ENCODE results near the gene STRN3. TPM values are rescaled to one million over a fixed set of nuclear protein-coding genes. Genes with fewer than 3 reads are reported as not detected.
"Not testable (repeated sequence)": the region's sequence is repeated elsewhere in the genome, so short reads cannot be mapped to it uniquely, and the experiment has no call there.

Gene STRN3
- 71.0 and 80.9 TPM in 2 replicates for total RNA-seq (2014; rRNA removed; shearing (Covaris generic))

GRCh38 chr14:31026077-31026449 is at the start of gene STRN3:
STRN3 (minus strand) TSS chr14:31026379; CDS start chr14:31026185, 194 bp downstream.
- peaks cover 10% of the 10 kb centered on the region; the same call in 1 of the 2 replicates for H3K36me3 ChIP-seq
- no peaks in the 10 kb centered on the region for H3K9me3 ChIP-seq (replicated peaks)
- peak within 1 kb of the TSS; percentile 97 for H3K27ac ChIP-seq
- H3K27me3 ChIP-seq = no peaks in the 10 kb centered on the region
- peak within 1 kb of the TSS; percentile 98 for H3K4me3 ChIP-seq
- no peaks in the 10 kb centered on the region; the same call in 1 of the 2 replicates for H3K4me1 ChIP-seq
- no peak for DNase-seq

GRCh38 chr14:31075144-31075543 is 49.0 kb upstream of the STRN3 start:
- Histone ChIP-seq H3K9me3 (replicated peaks) (no peaks in the 10 kb centered on the region), H3K4me3 (no peak overlapping the region), H3K27me3 (no peaks in the 10 kb centered on the region), H3K36me3 (peaks cover 5% of the 10 kb centered on the region; the same call in 1 of the 2 replicates), H3K27ac (no peak overlapping the region), H3K4me1 (no peaks in the 10 kb centered on the region; the same call in 1 of the 2 replicates)
- no peak for DNase-seq

GRCh38 chr14:31071151-31071550 is 45.0 kb upstream of the STRN3 start:
- H3K36me3 ChIP-seq = peaks cover 5% of the 10 kb centered on the region; the same call in 1 of the 2 replicates
- no peak overlapping the region for H3K4me3 ChIP-seq
- H3K27ac ChIP-seq = no peak overlapping the region
- no peaks in the 10 kb centered on the region for H3K27me3 ChIP-seq
- no peaks in the 10 kb centered on the region for H3K4me1 ChIP-seq
- H3K9me3 ChIP-seq (replicated peaks) = no peaks in the 10 kb centered on the region
- no peak for DNase-seq

GRCh38 chr14:31070431-31070830 is 44.3 kb upstream of the STRN3 start:
- Histone ChIP-seq H3K36me3 (peaks cover 5% of the 10 kb centered on the region; the same call in 1 of the 2 replicates), H3K9me3 (replicated peaks) (no peaks in the 10 kb centered on the region), H3K27ac (no peak overlapping the region), H3K4me3 (no peak overlapping the region), H3K27me3 (no peaks in the 10 kb centered on the region), H3K4me1 (no peaks in the 10 kb centered on the region)
- peak in 1 of 2 experiments; percentile 21 for DNase-seq

- no peak for DNase-seq
- Histone ChIP-seq H3K4me3 (no peak overlapping the region), H3K36me3 (no peaks in the 10 kb centered on the region), H3K4me1 (no peaks in the 10 kb centered on the region), H3K9me3 (replicated peaks) (no peaks in the 10 kb centered on the region), H3K27ac (no peak overlapping the region), H3K27me3 (no peaks in the 10 kb centered on the region)
These were observed 43.2 kb upstream of the STRN3 start for GRCh38 chr14:31069343-31069742.

- no peaks in the 10 kb centered on the region for H3K27me3 ChIP-seq
- H3K4me3 ChIP-seq = no peak overlapping the region
- no peak overlapping the region for H3K27ac ChIP-seq
- no peaks in the 10 kb centered on the region for H3K9me3 ChIP-seq (replicated peaks)
- no peaks in the 10 kb centered on the region for H3K36me3 ChIP-seq
- no peak for DNase-seq
- no peaks in the 10 kb centered on the region for H3K4me1 ChIP-seq
These were observed 42.1 kb upstream of the STRN3 start for GRCh38 chr14:31068235-31068634.

- peaks cover 21% of the 10 kb centered on the region for H3K4me1 ChIP-seq
These were observed 36.7 kb upstream of the STRN3 start for GRCh38 chr14:31062908-31063307.

GRCh38 chr14:31060253-31060875 is 34.2 kb upstream of the STRN3 start:
- no peaks in the 10 kb centered on the region for H3K9me3 ChIP-seq (replicated peaks)
- no peaks in the 10 kb centered on the region for H3K36me3 ChIP-seq
- no peak overlapping the region for H3K4me3 ChIP-seq
- peaks cover 28% of the 10 kb centered on the region for H3K4me1 ChIP-seq
- no peak for DNase-seq
- H3K27me3 ChIP-seq = no peaks in the 10 kb centered on the region
- H3K27ac ChIP-seq = no peak overlapping the region

More at GRCh38 chr14:31062908-31063307, 36.7 kb upstream of the STRN3 start:
- H3K27ac ChIP-seq; H3K27me3 ChIP-seq; DNase-seq; H3K9me3 ChIP-seq (replicated peaks); H3K4me3 ChIP-seq; H3K36me3 ChIP-seq: not testable (repeated sequence)

- H3K27me3 ChIP-seq = no peaks in the 10 kb centered on the region
- H3K9me3 ChIP-seq (replicated peaks) = no peaks in the 10 kb centered on the region
- no peaks in the 10 kb centered on the region for H3K36me3 ChIP-seq
- peaks cover 28% of the 10 kb centered on the region for H3K4me1 ChIP-seq
- DNase-seq = peak; percentile 90 to 96
- no peak overlapping the region for H3K4me3 ChIP-seq
- peak overlapping the region; percentile 11; the same call in 1 of the 2 replicates for H3K27ac ChIP-seq
These were observed 33.2 kb upstream of the STRN3 start for GRCh38 chr14:31059152-31059924.

- Histone ChIP-seq H3K9me3 (replicated peaks) (no peaks in the 10 kb centered on the region), H3K4me3 (no peak overlapping the region), H3K36me3 (no peaks in the 10 kb centered on the region), H3K27ac (0 out of 2 replicates have a peak overlapping the region, but pooled peaks have one; percentile 13), H3K4me1 (peaks cover 28% of the 10 kb centered on the region), H3K27me3 (no peaks in the 10 kb centered on the region)
- DNase-seq = peak; percentile 60 to 68
These were observed 31.7 kb upstream of the STRN3 start for GRCh38 chr14:31057701-31058364.

- peaks cover 28% of the 10 kb centered on the region for H3K4me1 ChIP-seq
- no peak for DNase-seq
These were observed 30.9 kb upstream of the STRN3 start for GRCh38 chr14:31057035-31057434.

GRCh38 chr14:31052905-31053586 is 26.9 kb upstream of the STRN3 start:
- H3K36me3 ChIP-seq; H3K4me3 ChIP-seq; H3K4me1 ChIP-seq; DNase-seq; H3K9me3 ChIP-seq (replicated peaks); H3K27ac ChIP-seq; H3K27me3 ChIP-seq: not testable (repeated sequence)

More at GRCh38 chr14:31057035-31057434, 30.9 kb upstream of the STRN3 start:
- Histone ChIP-seq H3K27me3 (no peaks in the 10 kb centered on the region), H3K27ac (no peak overlapping the region), H3K4me3 (no peak overlapping the region), H3K9me3 (replicated peaks) (no peaks in the 10 kb centered on the region), H3K36me3 (no peaks in the 10 kb centered on the region)

GRCh38 chr14:31051511-31051910 is 25.3 kb upstream of the STRN3 start:
- Histone ChIP-seq H3K36me3 (no peaks in the 10 kb centered on the region), H3K4me3 (no peak overlapping the region), H3K9me3 (replicated peaks) (no peaks in the 10 kb centered on the region), H3K27me3 (no peaks in the 10 kb centered on the region), H3K4me1 (no peaks in the 10 kb centered on the region), H3K27ac (no peak overlapping the region)
- DNase-seq = no peak

GRCh38 chr14:31051023-31051422 is 24.8 kb upstream of the STRN3 start:
- H3K4me1 ChIP-seq = no peaks in the 10 kb centered on the region
- no peaks in the 10 kb centered on the region for H3K27me3 ChIP-seq
- DNase-seq = no peak
- H3K36me3 ChIP-seq = no peaks in the 10 kb centered on the region
- no peaks in the 10 kb centered on the region for H3K9me3 ChIP-seq (replicated peaks)
- H3K4me3 ChIP-seq = no peak overlapping the region
- H3K27ac ChIP-seq = no peak overlapping the region

All from SJCRH30 (cell line).